Endothelial cell of umbilical vein (primary cell): ENCODE measurements around the gene MAPK1IP1L. TPM values are rescaled to one million over a fixed set of nuclear protein-coding genes. Genes with fewer than 3 reads are reported as not detected.

Experiments
- BruUV-seq: library from RNA; stranded (reverse); fragments of 400-500 nt; replicated peaks from 2 replicates; lab custom pipeline; 2021; lab: Mats Ljungman, UMichigan
- CTCF ChIA-PET: fragments of 300-600, 350-600 bp; sonication (Branson Sonifier 250); formaldehyde crosslinking; loops from one replicate; lab custom pipeline; 2021; ENCODE audit warnings: antibody characterized with exemption, inconsistent platforms; lab: Charles Lee
- POLR2A ChIA-PET: fragments of 300-600, 350-600 bp; sonication (Branson Sonifier 250); formaldehyde crosslinking; loops from one replicate; lab custom pipeline; 2021; ENCODE audit warnings: antibody characterized with exemption, inconsistent platforms; lab: Charles Lee
- DNase-seq: peaks from one replicate; pipeline ENCODE4 v3.0.0-alpha.2; 2011; ENCODE audit warnings: low read depth, low spot score
- FAIRE-seq: peaks from 2 replicates; lab custom pipeline; 2011; peaks lifted over from hg19 to GRCh38; lab: Jason Lieb, UNC
- H2AFZ ChIP-seq: 2 replicates; pipeline ENCODE4 v1.6.0; 2012; ENCODE audit warnings: low read depth, low read length, control low read depth, inconsistent platforms
- H3K27ac ChIP-seq: 2 replicates; pipeline ENCODE4 v1.5.1; 2011; ENCODE audit warnings: low read depth, mild to moderate bottlenecking, control low read depth, low read length, moderate library complexity; ENCODE audit not compliant: insufficient read depth
- H3K27me3 ChIP-seq, 2 experiments: 2 replicates each; pipeline versions ENCODE4 v1.6.0 to v1.6.1; 2011; ENCODE audit warnings: low read length in 2 of 2, mixed read lengths in 1 of 2; ENCODE audit not compliant: control insufficient read depth in 2 of 2, insufficient read depth in 2 of 2
- H3K36me3 ChIP-seq, 2 experiments: 2 replicates in 1 of 2; 3 replicates in 1 of 2; pipeline ENCODE4 v1.5.1; 2011; ENCODE audit warnings: low read length in 2 of 2, mild to moderate bottlenecking in 1 of 2, moderate library complexity in 1 of 2; ENCODE audit not compliant: control insufficient read depth in 2 of 2, insufficient read depth in 2 of 2; ENCODE audit errors: extremely low read depth in 1 of 2
- H3K4me1 ChIP-seq: 3 replicates; pipeline ENCODE4 v1.5.1; 2011; ENCODE audit warnings: mild to moderate bottlenecking, low read length; ENCODE audit not compliant: control insufficient read depth, insufficient read depth; ENCODE audit errors: extremely low read depth
- H3K4me2 ChIP-seq: 2 replicates; pipeline ENCODE4 v1.6.1; 2011; ENCODE audit warnings: low read length, control low read depth, mixed read lengths; ENCODE audit not compliant: insufficient read depth
- H3K4me3 ChIP-seq, 3 experiments: fragments of 200-600 bp in 1 of 3; sonication (generic), shearing (Covaris generic) in 1 of 3; replicated peaks in 1 of 3; 2 replicates each; pipeline ENCODE4 v1.5.1; 2011 to 2016; ENCODE audit warnings: control low read depth in 3 of 3, low read length in 3 of 3, mild to moderate bottlenecking in 2 of 3, inconsistent platforms in 1 of 3, low read depth in 1 of 3, moderate library complexity in 1 of 3; ENCODE audit not compliant: insufficient read depth in 1 of 3
- H3K79me2 ChIP-seq: 2 replicates; pipeline ENCODE4 v1.6.0; 2012; ENCODE audit warnings: low read length, inconsistent platforms; ENCODE audit not compliant: control insufficient read depth, insufficient read depth
- H3K9ac ChIP-seq: replicated peaks from 2 replicates; pipeline ENCODE3; 2011; ENCODE audit warnings: low read length, control low read depth; ENCODE audit not compliant: insufficient read depth; ENCODE audit errors: extremely low read depth
- H3K9me1 ChIP-seq: replicated peaks from 3 replicates; pipeline ENCODE4 v1.6.0; 2011; ENCODE audit warnings: mild to moderate bottlenecking, low read length; ENCODE audit not compliant: control insufficient read depth, insufficient read depth; ENCODE audit errors: extremely low read depth
- H3K9me3 ChIP-seq: replicated peaks from 2 replicates; pipeline ENCODE4 v1.5.1; 2012; ENCODE audit warnings: low read length, inconsistent platforms; ENCODE audit not compliant: control insufficient read depth, insufficient read depth
- H4K20me1 ChIP-seq: replicated peaks from 2 replicates; pipeline ENCODE3; 2011; ENCODE audit warnings: mild to moderate bottlenecking, low read length; ENCODE audit not compliant: control insufficient read depth, insufficient read depth; ENCODE audit errors: extremely low read depth
- CTCF ChIP-seq, 2 donors: IDR thresholded peaks; 1 replicate in 1 of 2; 2 replicates in 1 of 2; pipeline ENCODE4 v1.5.1; 2011; ENCODE audit warnings: low read length in 2 of 2, mild to moderate bottlenecking in 2 of 2, moderate library complexity in 2 of 2, control low read depth in 1 of 2, inconsistent platforms in 1 of 2, low read depth in 1 of 2; ENCODE audit not compliant: insufficient read depth in 1 of 2; ENCODE audit errors: extremely low read depth in 1 of 2
- EZH2 ChIP-seq: IDR thresholded peaks from 2 replicates; pipeline ENCODE4 v1.6.1; 2012; ENCODE audit warnings: borderline replicate concordance, low read depth, mild to moderate bottlenecking, moderate library complexity, low read length, inconsistent platforms; ENCODE audit not compliant: severe bottlenecking
- FOS ChIP-seq: IDR thresholded peaks from 2 replicates; pipeline ENCODE4 v1.6.1; 2011; ENCODE audit warnings: mild to moderate bottlenecking, low read length, moderate library complexity, borderline replicate concordance; ENCODE audit not compliant: insufficient read depth
- GATA2 ChIP-seq: IDR thresholded peaks from 2 replicates; pipeline ENCODE4 v1.7.0; 2011; ENCODE audit warnings: low read depth, mild to moderate bottlenecking, moderate library complexity, mixed read lengths, low read length; ENCODE audit not compliant: insufficient read length, insufficient read depth
- JUN ChIP-seq: IDR thresholded peaks from 2 replicates; pipeline ENCODE4 v1.6.1; 2011; ENCODE audit warnings: borderline replicate concordance, low read depth; ENCODE audit not compliant: insufficient read length, insufficient read depth
- MAX ChIP-seq: IDR thresholded peaks from 2 replicates; pipeline ENCODE4 v1.6.1; 2011; ENCODE audit not compliant: insufficient read depth, insufficient read length
- MYC ChIP-seq: IDR thresholded peaks from one replicate; pipeline ENCODE4 v1.6.1; 2011; ENCODE audit warnings: mild to moderate bottlenecking, low read depth, low read length
- POLR2A ChIP-seq: IDR thresholded peaks from 2 replicates; pipeline ENCODE4 v1.6.1; 2012; ENCODE audit warnings: low read depth, mild to moderate bottlenecking, control low read depth, low read length
- POLR2AphosphoS5 ChIP-seq: IDR thresholded peaks from 2 replicates; pipeline ENCODE4 v1.6.1; 2012; ENCODE audit warnings: low read depth, mild to moderate bottlenecking, control low read depth, low read length, moderate library complexity; ENCODE audit not compliant: insufficient read depth
- dilution Hi-C: fragments of 300-500 bp; cut with MboI; formaldehyde crosslinking; loops from one replicate; pipeline ENCODE4 v1.15.0; 2019; ENCODE audit warnings: low sequenced_read_pairs; ENCODE audit not compliant: extremely low pct_ligation_motif_present
- intact Hi-C: fragments of 100-400 bp; cut with micrococcal nuclease; formaldehyde crosslinking; loops from one replicate; pipeline ENCODE4 v1.10.0; 2022
- polyA plus RNA-seq, 4 experiments: library from polyadenylated mRNA; depleted of rRNA in 3 of 4; stranded (reverse) in 3 of 4; unstranded in 1 of 4; fragments of >200 nt; gene quantifications; 2 replicates each; pipeline versions ENCODE4 v1.2.1 to v1.2.3, GENCODE V29; 2011 to 2012; ENCODE audit warnings: missing spikeins in 1 of 4
- total RNA-seq: library from RNA; stranded (reverse); gene quantifications from 2 replicates; pipeline ENCODE4 v1.2.3, GENCODE V29; 2021

MAPK1IP1L gene
- total and polyA plus RNA-seq, 2 donors (not counting 3 experiments of a cell fraction or from before 2014, with no cell fraction given), result 129 to 208 TPM

GRCh38 chr14:55053018-55053417, 1.6 kb downstream of the MAPK1IP1L start:
- POLR2A ChIA-PET, result no interaction called here
- TF ChIP-seq MYC (no peak), CTCF (IDR thresholded peaks at IDR 0.05; ENCODE audit: extremely low read depth in 1 of 2, insufficient read depth in 1 of 2, low read depth in 1 of 2, low read length in 2 of 2) (no peak), GATA2 (no peak), MAX (no peak), JUN (no peak), EZH2 (no peak), FOS (no peak), POLR2A (no peak), POLR2AphosphoS5 (no peak)
- CTCF ChIA-PET, result interaction anchor here (1.3 to 2.7 kb wide), 2 partner anchors 19 to 26 kb away, joined by 3 to 42 read pairs; partner anchors contain the start of genes SOCS4 and WDHD1
- DNase-seq (no peak), FAIRE-seq (no peak)
- intact Hi-C loops, result no loop called here
- Histone ChIP-seq H3K79me2 (peaks cover 62% of the 10 kb centered on the region), H3K9me1 (no peaks in the 10 kb centered on the region), H3K27me3 (no peaks in the 10 kb centered on the region), H3K4me3 (peak overlapping the region; percentile 33 to 85 (median 78)), H3K27ac (peak overlapping the region; percentile 100), H2AFZ (no peak overlapping the region), H3K4me2 (peak overlapping the region; percentile 95), H3K9ac (peak overlapping the region; percentile 100), H3K9me3 (no peaks in the 10 kb centered on the region), H3K4me1 (peaks cover 17% of the 10 kb centered on the region), H3K36me3 (peaks cover 0 to 6% of the 10 kb centered on the region in 2 experiments), H4K20me1 (peaks cover 7% of the 10 kb centered on the region)
- dilution Hi-C loops, result no loop called here
- BruUV-seq, result no TSS peak
